Posterior vena cava (tissue), 2 donors: ENCODE data around the gene FAM163B. TPM values are rescaled to one million over a fixed set of nuclear protein-coding genes. Genes with fewer than 3 reads are reported as not detected.

ENCODE experiments used
- DNase-seq: peaks from one replicate; pipeline ENCODE4 v3.0.0-alpha.2; 2020; ENCODE audit warnings: low spot score
- intact Hi-C, 2 donors: fragments of 100-400 bp; cut with DNase I; formaldehyde crosslinking; loops; one replicate each; pipeline versions ENCODE4 v1.14.1 to v1.14.2; 2022 to 2023
- total RNA-seq, 2 donors: library from RNA; stranded (reverse); fragmentation: NEBNext Ultra II Directional; extraction: Animal tissue kit (Norgen Biotek cat#: 25700); gene quantifications; one replicate each; pipeline ENCODE4 v1.2.1, GENCODE V29; 2021
- donor health status: DM: yes; HTN: yes; CAD: no.
- donor health status: DM: yes; HTN: yes; CAD: no.

The FAM163B gene
- total RNA-seq, 2 donors from 2014 or later = not detected

- intact Hi-C loops = no loop called here
- DNase-seq = no peak
Observed at GRCh38 chr9:133622555-133622954, 13.4 kb upstream of the FAM163B start.

- DNase-seq = no peak
- intact Hi-C loops = no loop called here
Observed at GRCh38 chr9:133621725-133622267, 12.6 kb upstream of the FAM163B start.

DNA sequence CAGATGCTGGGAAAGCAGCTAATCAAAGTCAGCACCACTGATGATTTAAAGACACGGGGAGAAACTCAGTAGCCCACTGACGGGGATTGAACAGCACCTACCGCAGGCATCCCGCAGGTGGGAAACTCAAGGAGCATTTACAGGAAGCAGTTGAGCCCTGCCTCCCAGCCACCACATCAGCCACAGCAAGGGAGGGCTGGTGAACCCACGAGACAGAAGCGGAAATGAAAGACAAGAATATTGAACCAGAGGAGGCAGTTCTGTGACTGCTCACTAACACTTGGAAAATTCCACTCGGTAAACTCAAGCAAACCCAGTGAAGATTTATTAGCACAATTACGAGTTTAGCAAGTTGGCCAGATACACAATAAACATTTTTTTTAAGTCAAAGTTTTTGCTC lies 10.6 kb upstream of the FAM163B start:
- intact Hi-C loops = no loop called here
- no peak for DNase-seq

- DNase-seq = no peak
- intact Hi-C loops = no loop called here
Observed at GRCh38 chr9:133618726-133619125, 9.5 kb upstream of the FAM163B start.

DNA sequence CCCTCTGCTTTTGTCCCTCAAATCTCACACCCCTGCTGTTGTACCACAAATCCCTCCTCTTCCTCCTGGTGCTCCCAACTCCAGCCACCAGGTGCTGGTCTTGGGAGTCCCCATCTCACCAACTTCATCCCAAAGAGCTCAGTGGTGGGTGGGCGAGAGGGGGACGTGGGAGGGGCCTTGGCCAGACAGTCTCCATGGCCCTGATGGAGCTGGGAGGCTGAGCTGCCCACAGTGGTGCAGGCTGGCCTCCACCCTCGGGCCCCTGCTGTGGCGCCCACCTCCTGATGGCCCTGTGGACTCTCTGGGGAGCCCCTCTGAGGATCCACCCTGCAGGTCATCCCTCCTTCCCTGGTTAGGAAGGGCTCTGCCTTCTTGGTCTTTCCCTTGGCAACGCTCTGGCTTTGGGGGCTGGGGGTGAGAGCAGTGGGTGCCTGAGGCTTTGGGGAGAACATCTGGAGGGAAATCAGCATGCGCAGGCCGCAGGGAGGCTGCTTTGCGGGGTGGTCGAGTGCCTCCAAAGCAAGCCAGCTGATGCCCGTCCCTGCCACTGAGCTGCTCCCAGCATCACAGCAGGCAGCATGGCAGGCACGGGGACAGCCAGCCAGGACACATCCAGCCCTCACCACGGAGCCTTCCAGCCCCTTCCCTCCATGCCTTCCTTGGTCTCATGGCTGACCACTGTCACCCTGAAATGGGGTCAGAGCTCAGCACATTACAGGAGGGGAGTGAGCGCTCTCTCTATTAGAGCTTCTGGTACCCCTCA lies 7.6 kb upstream of the FAM163B start:
- intact Hi-C loops = no loop called here
- DNase-seq = no peak

- intact Hi-C loops = no loop called here
- no peak for DNase-seq
Observed at GRCh38 chr9:133615606-133616188, 6.5 kb upstream of the FAM163B start.

DNA sequence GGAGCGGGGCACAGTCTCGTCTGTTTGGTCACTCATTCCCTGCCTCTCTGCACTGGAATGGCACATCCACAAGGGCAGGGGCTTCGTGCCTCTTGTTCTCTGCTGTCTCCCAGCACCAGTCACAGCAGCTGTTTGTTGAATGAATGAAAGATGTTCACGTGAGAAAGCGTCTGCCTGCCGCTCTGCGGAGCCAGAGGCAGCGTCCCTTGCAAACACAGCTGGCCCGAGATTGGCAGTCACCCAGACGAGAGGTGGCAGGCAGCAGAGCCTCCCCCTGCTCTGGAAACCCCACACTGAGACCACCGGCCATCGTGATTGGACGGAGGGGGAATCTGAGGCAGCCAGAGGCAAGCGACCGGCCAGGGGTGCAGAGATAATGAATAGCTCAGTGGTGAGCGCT lies 6.0 kb upstream of the FAM163B start:
- intact Hi-C loops = no loop called here
- no peak for DNase-seq

DNA sequence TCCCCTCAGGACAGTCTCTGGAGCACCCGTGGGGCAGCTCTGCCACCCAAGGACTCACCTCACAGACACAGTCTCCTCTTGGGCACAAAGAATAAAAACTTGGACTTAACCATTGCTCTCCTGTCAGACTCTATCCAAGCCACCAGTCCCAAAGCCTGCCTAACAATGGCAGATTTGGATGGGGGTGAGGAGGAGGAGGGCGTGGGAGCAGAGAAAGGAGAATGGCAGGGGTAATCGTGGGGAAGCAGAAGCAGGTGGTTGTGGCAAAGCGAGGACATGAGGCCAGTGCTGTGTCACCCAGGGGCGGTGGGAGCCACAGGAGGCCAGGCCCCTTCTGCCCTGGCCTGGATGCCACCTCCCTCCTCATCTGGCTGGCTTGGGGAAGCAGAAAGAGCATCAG lies 5.5 kb upstream of the FAM163B start:
- DNase-seq = no peak
- intact Hi-C loops = loop anchor here in 1 of 2 donors (5.0 kb wide), 1 partner anchor 1407 kb away; no protein-coding TSS in a partner anchor

GRCh38 chr9:133614056-133614455 lies 4.9 kb upstream of the FAM163B start:
- intact Hi-C loops = loop anchor here in 1 of 2 donors (5.0 kb wide), 1 partner anchor 1407 kb away; no protein-coding TSS in a partner anchor
- DNase-seq = no peak

- no peak for DNase-seq
- intact Hi-C loops = loop anchor here in 1 of 2 donors (5.0 kb wide), 1 partner anchor 1406 kb away; no protein-coding TSS in a partner anchor
Observed at GRCh38 chr9:133613432-133613831, 4.2 kb upstream of the FAM163B start.

DNA sequence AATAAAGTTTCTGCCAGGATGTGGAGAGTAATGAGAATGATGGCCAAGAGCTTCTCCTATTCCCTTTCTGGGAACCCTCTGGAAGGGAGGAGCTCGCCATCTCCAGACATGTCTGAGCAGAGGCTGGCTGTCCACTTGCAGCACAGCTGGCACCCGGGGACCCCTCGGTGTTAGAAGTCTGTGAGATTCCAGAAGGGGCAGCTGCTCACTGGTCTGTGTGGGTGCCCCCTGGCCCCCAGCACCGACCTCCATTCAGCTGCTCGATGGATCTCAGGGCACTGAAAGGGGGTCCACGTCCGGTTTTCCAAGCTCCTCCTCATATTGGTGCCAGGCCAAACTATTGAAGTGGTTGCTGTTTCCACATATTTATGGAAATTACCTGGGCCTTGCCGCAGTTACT lies 3.6 kb upstream of the FAM163B start:
- DNase-seq = no peak
- intact Hi-C loops = loop anchor here in 1 of 2 donors (5.0 kb wide), 1 partner anchor 1406 kb away; no protein-coding TSS in a partner anchor

- no peak for DNase-seq
Observed at GRCh38 chr9:133612051-133612450, 2.9 kb upstream of the FAM163B start.

GRCh38 chr9:133610845-133611244 lies 1.7 kb upstream of the FAM163B start:
- no peak for DNase-seq
- intact Hi-C loops = loop anchor here in 1 of 2 donors (5.0 kb wide), 1 partner anchor 1404 kb away; no protein-coding TSS in a partner anchor

More at GRCh38 chr9:133612051-133612450, 2.9 kb upstream of the FAM163B start:
- intact Hi-C loops = loop anchor here in 1 of 2 donors (5.0 kb wide), 1 partner anchor 1405 kb away; no protein-coding TSS in a partner anchor

DNA sequence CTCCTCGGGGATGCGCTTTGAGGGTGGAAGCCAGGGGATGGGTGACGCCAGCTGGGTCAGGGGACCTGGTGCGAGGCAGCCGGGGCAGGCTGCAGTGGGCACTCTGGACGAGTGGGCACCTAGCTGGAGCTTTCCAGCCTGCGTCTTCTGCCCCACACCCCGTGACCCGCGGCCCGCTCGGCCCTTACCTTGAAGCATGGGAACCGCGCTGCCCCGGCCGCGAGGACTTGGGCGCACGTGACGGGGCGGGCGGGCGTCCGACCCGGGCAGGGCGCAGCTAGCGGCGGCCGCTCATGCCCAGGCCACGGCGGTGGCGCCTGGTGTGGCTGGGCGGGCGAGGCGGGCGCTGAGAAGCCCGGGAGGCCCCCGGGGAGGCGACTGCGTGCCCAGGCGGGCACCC lies 300 bp downstream of the FAM163B start:
- no peak for DNase-seq
- intact Hi-C loops = loop anchor here (10.0 kb wide), 2 partner anchors 76 to 116 kb away; no protein-coding TSS in a partner anchor

- DNase-seq = no peak
- intact Hi-C loops = loop anchor here (10.0 kb wide), 2 partner anchors 76 to 116 kb away; no protein-coding TSS in a partner anchor
Observed at GRCh38 chr9:133608382-133608781, 807 bp downstream of the FAM163B start.

DNA sequence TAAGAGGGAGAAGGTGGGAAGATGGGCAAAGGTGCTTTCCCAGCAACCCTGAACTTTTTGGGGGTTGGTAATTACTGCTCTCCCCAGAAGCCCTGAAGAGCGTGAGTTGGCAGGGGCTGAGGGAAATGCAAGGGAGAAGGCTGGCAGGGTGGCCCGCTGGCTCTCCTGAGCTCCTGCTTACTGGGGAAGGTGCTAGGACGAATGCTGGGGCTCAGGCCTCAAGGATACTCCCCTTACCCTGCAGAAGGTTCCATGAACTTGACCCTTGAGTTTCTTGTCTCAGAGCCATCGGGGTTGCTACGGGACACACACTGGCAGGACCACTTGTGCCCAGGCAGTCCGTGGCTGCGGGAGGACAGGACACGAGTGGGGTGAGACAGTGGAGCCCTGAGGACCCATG lies 1.2 kb downstream of the FAM163B start:
- intact Hi-C loops = loop anchor here (10.0 kb wide), 2 partner anchors 77 to 117 kb away; no protein-coding TSS in a partner anchor
- no peak for DNase-seq

- DNase-seq = no peak
- intact Hi-C loops = loop anchor here (10.0 kb wide), 2 partner anchors 77 to 117 kb away; no protein-coding TSS in a partner anchor
Observed at GRCh38 chr9:133607381-133607780, 1.8 kb downstream of the FAM163B start.

DNA sequence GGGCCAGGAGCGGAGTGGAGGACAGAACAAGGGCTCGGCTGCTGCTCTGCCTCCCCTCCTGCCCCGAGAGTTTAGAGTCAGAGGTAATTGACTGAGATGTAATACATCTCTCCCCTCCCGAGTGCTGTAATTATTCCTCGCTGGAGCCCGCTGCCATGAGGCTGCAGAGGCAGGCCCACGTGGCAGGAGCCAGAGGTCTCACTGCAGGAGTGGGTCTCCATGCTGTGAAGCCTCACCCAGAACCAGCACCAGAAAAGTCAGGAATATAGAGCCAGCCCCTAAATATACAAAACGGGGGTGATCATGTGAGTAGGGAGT lies 2.5 kb downstream of the FAM163B start:
- no peak for DNase-seq
- intact Hi-C loops = loop anchor here (10.0 kb wide), 2 partner anchors 78 to 118 kb away; no protein-coding TSS in a partner anchor

DNA sequence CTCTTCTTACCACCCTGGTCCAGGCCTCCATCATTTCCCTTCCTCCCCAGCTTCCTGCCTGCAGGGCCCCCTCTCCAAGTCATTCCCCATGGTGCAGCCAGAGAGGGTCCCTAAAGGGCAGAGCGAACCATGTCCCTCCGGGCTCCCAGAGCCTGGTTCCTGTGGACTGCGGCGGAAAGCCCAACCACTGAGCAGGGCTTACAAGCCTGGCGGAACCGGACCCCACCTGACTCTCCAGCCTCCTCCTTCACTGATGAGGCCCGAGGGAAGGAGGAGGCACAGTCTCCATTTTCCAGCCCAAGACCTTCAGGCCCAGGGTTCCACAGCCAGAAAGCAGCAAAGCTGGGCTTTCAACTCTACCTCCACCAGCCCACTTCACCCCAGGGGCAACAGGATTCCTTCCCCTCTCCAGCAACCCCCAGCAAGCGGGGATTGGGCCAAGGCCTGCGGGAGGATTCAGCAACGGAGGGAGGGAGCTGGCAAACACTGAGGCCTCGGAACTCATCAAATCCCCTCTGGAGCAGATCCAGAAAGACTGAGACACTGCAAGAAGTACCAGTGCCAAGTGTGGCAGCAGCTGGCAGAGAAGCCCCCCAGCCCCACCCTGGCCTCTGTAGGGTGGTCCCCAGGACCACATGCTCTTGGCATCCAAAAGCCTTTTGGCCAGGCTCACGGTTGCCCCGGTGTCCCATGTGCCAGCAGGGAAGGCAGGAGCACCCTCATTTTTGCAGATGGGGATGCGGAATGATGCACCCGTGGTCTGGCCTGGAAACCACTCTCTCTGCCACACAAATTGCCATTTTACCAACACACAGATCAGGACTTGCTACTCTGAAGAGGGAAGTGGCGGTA lies 3.1 kb downstream of the FAM163B start:
- intact Hi-C loops = loop anchor here (10.0 kb wide), 2 partner anchors 79 to 119 kb away; no protein-coding TSS in a partner anchor

More for the DNA sequence above, 3.1 kb downstream of the FAM163B start:
- no peak for DNase-seq
